GM10266 (cell line): Measurements from ENCODE around the gene GOT1.
A peak's percentile ranks its signal among the peaks of the same experiment; 100 is the strongest.

Experiments used
- DNase-seq: peaks from one replicate; pipeline ENCODE4 v3.0.0; 2012; ENCODE audit errors: extremely low spot score
- CTCF ChIP-seq: IDR thresholded peaks from 2 replicates; pipeline ENCODE4 v1.5.1; 2012; ENCODE audit warnings: mild to moderate bottlenecking, low read depth; ENCODE audit not compliant: control insufficient read depth, insufficient read depth; ENCODE audit errors: missing control alignments

Gene GOT1

GRCh38 chr10:99365736-99366135 lies 64.7 kb downstream of the GOT1 start:
- DNase-seq: no peak
- TF ChIP-seq CTCF: no peak

- no peak for DNase-seq
- TF ChIP-seq CTCF: no peak
Measured at GRCh38 chr10:99365311-99365710, 65.1 kb downstream of the GOT1 start.

- no peak for DNase-seq
- no peak for TF ChIP-seq CTCF
Measured at GRCh38 chr10:99364125-99364524, 66.3 kb downstream of the GOT1 start.

GRCh38 chr10:99360934-99361333 lies 69.5 kb downstream of the GOT1 start:
- no peak for DNase-seq
- peak; percentile 4 for TF ChIP-seq CTCF

- no peak for TF ChIP-seq CTCF
- no peak for DNase-seq
Measured at GRCh38 chr10:99358101-99358500, 72.3 kb downstream of the GOT1 start.

GRCh38 chr10:99357691-99358090 lies 72.7 kb downstream of the GOT1 start:
- TF ChIP-seq CTCF: no peak
- DNase-seq: no peak

GRCh38 chr10:99353182-99353581 lies 77.2 kb downstream of the GOT1 start:
- DNase-seq: no peak
- no peak for TF ChIP-seq CTCF
